Left cardiac atrium (tissue), 4 donors: ENCODE data around the gene PCDHGA1. TPM values are rescaled to one million over a fixed set of nuclear protein-coding genes. Genes with fewer than 3 reads are reported as not detected.
"Not testable (repeated sequence)": the region's sequence is repeated elsewhere in the genome, so short reads cannot be mapped to it uniquely, and the experiment has no call there.

Experiments used
- ATAC-seq, 2 donors: fragments of 200-7000 bp; cut with Tn5 transposase; one replicate each; pipeline ENCODE4 v1.9.1; 2020; ENCODE audit warnings: mild to moderate bottlenecking in 2 of 2, moderate library complexity in 2 of 2
- DNase-seq: peaks from one replicate; pipeline ENCODE4 v3.0.0-alpha.2; 2020
- intact Hi-C, 2 donors: fragments of 100-400 bp; cut with DNase I; formaldehyde crosslinking; loops; one replicate each; pipeline versions ENCODE4 v1.14.1 to v1.15.1; 2022 to 2023
- total RNA-seq, 2 donors: library from RNA; stranded (reverse); fragmentation: NEBNext Ultra II Directional; extraction: Animal tissue kit (Norgen Biotek cat#: 25700); gene quantifications; one replicate each; pipeline ENCODE4 v1.2.1, GENCODE V29; 2021
- donor health status: DM: no; HTN: yes; CAD: no.
- donor health status: DM: no; HTN: yes; CAD: no; lungs with severe emphysema.
- donor health status: DM: yes; HTN: yes; CAD: no.
- donor health status: Dilated cardiomyopathy.

PCDHGA1 gene
- total RNA-seq, 2 donors from 2014 or later: 1.4 to 1.8 TPM

DNA sequence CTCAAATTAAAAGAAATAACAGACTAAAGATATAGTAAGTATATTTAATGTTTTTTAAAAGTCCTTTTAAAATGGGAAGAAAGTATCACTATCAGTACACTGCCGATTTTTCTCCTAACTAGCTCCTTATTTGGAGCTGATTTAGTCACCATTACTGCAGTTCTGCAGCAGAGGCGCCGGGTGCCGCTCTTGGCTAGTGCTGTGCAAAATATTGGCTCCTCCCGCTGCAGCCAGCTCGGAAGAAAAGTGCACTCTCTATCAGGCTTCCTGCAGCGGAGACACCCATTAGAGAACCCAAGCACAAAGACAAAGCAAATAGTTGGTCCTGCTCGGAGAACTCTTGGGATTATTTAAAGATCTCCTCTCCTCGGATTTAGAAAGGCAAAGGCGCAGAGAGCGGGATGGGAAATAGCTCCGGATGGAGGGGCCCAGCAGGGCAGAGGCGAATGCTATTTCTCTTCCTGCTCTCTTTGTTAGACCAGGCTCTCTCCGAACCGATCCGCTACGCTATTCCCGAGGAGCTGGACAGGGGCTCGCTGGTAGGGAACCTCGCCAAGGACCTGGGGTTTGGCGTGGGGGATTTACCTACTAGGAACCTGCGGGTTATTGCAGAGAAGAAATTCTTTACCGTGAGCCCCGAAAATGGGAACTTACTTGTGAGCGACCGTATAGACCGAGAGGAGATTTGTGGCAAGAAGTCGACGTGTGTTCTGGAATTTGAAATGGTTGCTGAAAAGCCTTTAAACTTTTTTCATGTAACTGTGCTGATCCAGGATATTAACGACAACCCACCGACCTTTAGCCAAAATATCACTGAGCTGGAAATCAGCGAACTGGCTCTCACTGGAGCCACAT, 39.9 kb downstream of the PCDHGA1 start, which contains the start of gene PCDHGB3:
Gene PCDHGB3 (plus strand): TSS at position 249 of the 855 bp plus-strand sequence. CDS start 153 bp downstream, at position 402.
- ATAC-seq (peak; percentile 86 to 90), DNase-seq (peak; percentile 49)
- intact Hi-C loops: no loop called here

DNA sequence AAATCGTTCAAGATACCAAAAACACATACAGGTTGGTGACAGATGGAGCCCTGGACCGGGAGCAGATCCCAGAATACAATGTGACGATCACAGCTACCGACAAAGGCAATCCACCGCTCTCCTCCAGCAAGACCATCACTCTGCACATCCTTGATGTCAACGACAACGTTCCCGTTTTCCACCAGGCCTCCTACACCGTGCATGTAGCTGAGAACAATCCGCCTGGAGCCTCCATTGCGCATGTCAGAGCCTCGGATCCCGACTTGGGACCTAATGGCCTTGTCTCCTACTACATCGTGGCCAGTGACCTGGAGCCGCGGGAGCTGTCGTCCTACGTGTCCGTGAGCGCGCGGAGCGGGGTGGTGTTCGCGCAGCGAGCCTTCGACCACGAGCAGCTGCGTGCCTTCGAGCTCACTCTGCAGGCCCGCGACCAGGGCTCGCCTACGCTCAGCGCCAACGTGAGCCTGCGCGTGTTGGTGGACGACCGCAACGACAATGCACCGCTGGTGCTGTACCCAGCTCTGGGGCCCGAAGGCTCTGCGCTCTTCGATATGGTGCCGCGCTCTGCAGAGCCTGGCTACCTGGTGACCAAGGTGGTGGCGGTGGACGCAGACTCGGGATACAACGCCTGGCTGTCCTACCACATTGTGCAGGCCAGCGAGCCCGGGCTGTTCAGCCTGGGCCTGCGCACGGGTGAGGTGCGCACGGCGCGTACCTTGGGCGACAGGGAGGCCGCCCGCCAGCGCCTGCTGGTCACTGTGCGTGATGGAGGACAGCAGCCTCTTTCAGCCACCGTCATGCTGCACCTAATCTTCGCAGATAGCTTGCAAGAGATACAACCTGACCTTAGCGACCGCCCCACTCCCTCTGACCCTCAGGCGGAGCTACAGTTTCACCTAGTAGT, 41.5 kb downstream of the PCDHGA1 start:
- DNase-seq (no peak), ATAC-seq (peak in 1 of 2 donors; percentile 21)
- intact Hi-C loops: no loop called here

DNA sequence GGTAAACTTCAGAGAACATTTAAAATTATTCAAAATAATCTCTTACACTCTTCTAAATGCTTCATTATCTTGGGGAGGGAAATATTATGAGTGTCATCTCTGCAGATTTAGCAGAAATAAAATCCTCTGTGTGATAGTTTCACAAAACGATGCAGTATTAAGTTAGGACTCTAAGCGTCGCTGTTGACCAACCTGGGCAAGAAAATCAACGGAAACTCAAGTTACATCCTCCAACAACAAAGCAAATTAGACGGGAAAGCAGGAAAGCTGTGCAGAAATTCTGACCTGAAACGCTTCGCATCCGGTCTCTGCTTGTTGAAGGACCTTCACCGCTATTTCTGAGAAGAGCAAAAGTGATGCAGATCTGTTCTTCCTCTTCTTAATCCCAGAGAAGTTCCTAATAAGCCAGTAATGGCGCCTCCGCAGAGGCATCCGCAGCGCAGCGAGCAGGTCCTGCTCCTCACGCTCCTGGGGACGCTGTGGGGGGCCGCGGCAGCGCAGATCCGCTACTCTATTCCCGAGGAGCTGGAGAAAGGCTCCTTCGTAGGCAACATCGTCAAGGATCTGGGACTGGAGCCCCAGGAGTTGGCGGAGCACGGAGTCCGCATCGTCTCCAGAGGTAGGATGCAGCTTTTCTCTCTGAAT, 43.5 kb downstream of the PCDHGA1 start, which contains the start of gene PCDHGA6:
Gene PCDHGA6 (plus strand): TSS at position 219 of the 645 bp plus-strand sequence. CDS start 193 bp downstream, at position 412.
- ATAC-seq: no peak
- no peak for DNase-seq
- intact Hi-C loops: no loop called here

DNA sequence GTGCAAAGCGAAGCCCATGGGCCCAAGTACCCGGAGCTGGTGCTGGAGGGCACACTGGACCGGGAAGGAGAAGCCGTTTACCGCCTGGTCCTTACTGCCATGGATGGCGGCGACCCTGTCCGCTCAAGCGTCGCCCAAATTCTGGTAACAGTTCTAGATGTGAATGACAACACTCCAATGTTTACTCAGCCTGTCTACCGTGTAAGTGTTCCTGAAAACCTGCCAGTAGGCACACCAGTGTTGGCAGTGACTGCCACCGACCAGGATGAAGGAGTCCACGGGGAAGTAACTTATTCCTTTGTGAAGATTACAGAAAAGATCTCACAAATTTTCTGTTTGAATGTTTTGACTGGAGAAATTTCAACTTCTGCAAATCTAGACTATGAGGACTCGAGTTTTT, 44.3 kb downstream of the PCDHGA1 start:
- DNase-seq: no peak
- no peak for ATAC-seq
- intact Hi-C loops: no loop called here

DNA sequence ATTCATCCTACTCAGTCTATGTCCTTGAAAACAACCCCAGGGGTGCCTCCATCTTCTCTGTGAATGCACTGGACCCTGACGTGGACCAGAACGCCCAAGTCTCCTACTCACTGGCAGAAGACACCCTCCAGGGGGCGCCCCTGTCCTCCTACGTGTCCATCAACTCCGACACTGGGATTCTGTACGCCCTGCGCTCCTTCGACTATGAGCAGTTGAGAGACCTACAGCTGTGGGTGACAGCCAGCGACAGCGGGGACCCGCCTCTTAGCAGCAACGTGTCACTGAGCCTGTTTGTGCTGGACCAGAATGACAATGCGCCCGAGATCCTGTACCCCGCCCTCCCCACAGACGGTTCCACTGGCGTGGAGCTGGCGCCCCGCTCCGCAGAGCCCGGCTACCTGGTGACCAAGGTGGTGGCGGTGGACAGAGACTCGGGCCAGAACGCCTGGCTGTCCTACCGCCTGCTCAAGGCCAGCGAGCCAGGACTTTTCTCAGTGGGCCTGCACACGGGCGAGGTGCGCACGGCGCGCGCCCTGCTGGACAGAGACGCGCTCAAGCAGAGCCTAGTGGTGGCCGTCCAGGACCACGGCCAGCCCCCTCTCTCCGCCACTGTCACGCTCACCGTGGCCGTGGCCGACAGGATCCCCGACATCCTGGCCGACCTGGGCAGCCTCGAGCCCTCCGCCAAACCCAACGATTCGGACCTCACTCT, 45.3 kb downstream of the PCDHGA1 start:
- intact Hi-C loops, DNase-seq, ATAC-seq: not testable (repeated sequence)

DNA sequence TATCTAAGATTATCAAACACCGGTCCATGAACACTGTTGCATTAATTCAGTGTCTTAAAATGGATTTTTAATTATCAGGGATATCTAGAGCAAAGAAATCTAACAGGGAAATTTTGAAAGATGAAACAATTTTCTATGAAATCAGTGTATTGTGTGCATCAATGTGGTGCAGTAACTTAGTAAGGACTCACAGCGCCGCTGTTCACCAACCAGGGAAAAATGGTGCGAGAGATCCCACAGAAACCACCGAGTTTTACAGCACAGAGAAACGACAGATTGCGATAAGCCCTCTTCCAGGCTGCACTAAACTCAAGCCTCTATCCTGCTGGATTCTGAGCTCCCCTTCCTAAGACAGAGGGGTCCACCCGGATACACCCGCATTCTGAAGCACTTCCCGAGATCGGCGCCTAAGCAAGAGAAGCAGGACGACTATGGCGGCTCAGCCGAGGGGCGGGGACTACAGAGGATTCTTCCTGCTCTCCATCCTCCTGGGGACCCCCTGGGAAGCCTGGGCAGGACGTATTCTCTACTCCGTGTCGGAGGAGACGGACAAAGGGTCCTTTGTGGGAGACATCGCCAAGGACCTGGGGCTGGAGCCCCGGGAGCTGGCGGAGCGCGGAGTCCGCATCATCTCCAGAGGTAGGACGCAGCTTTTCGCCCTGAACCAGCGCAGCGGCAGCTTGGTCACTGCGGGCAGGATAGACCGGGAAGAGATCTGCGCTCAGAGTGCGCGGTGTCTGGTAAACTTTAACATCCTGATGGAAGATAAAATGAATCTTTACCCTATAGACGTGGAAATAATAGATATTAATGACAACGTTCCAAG, 52.4 kb downstream of the PCDHGA1 start, which contains the start of gene PCDHGA7:
Gene PCDHGA7 (plus strand): TSS at position 274 of the 826 bp plus-strand sequence. CDS start 158 bp downstream, at position 432.
- intact Hi-C loops: no loop called here
- ATAC-seq (peak in 1 of 2 donors; percentile 34), DNase-seq (no peak)

DNA sequence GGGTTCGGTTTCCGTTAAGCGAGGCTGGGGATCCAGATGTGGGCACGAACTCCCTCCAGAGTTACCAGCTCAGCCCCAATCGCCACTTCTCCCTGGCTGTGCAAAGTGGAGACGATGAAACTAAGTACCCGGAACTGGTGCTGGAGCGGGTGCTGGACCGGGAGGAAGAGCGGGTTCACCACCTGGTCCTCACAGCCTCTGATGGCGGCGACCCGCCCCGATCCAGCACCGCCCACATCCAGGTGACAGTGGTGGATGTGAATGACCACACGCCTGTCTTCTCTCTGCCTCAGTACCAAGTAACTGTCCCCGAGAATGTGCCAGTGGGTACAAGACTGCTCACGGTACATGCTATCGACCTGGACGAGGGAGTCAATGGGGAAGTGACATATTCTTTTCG, 53.0 kb downstream of the PCDHGA1 start:
- DNase-seq (no peak), ATAC-seq (no peak)
- intact Hi-C loops: no loop called here

DNA sequence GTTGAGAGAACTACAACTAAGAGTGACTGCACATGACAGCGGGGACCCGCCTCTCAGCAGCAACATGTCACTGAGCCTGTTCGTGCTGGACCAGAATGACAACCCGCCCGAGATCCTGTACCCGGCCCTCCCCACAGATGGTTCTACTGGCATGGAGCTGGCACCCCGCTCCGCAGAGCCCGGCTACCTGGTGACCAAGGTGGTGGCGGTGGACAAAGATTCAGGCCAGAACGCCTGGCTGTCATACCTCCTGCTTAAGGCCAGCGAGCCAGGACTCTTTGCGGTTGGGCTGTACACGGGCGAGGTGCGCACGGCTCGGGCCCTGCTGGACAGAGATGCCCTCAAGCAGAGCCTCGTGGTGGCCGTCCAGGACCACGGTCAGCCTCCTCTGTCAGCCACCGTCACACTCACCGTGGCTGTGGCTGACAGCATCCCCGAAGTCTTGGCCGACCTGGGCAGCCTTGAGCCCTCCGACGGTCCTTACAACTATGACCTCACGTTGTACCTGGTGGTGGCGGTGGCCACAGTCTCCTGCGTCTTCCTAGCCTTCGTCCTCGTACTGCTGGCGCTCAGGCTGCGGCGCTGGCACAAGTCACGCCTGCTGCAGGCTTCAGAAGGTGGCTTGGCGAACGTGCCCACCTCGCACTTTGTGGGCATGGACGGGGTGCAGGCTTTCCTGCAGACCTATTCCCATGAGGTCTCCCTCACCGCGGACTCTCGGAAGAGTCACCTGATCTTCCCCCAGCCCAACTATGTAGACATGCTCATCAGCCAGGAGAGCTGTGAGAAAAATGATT, 54.4 kb downstream of the PCDHGA1 start:
- ATAC-seq (no peak), DNase-seq (no peak)
- intact Hi-C loops: no loop called here

DNA sequence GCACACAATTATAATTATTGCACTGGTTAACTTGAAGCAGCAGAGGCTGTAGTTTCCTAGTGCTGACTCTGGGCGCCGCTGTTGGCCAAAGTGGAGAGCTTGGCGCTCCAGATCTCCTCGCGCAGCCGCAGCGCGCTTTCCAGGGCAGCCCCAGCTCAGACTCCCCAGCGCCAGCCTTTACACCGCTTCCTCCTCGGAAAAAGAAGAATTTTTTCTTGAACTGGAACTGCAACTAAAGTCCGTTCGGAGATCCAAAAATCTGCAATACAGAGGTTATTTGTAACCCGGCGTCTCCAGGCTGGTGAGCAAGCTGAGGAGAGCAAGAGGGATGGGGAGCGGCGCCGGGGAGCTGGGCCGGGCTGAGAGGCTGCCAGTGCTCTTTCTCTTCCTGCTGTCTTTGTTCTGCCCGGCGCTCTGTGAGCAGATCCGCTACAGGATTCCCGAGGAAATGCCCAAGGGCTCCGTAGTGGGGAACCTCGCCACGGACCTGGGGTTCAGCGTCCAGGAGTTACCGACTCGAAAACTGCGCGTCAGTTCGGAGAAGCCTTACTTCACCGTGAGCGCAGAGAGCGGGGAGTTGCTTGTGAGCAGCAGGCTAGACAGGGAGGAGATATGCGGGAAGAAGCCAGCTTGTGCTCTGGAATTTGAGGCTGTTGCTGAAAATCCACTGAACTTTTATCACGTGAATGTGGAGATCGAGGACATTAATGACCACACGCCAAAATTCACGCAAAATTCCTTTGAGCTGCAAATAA, 57.4 kb downstream of the PCDHGA1 start, which contains the start of gene PCDHGB4:
Gene PCDHGB4 (plus strand): TSS at position 142 of the 755 bp plus-strand sequence. CDS start 187 bp downstream, at position 329.
- intact Hi-C loops, DNase-seq: not testable (repeated sequence)

DNA sequence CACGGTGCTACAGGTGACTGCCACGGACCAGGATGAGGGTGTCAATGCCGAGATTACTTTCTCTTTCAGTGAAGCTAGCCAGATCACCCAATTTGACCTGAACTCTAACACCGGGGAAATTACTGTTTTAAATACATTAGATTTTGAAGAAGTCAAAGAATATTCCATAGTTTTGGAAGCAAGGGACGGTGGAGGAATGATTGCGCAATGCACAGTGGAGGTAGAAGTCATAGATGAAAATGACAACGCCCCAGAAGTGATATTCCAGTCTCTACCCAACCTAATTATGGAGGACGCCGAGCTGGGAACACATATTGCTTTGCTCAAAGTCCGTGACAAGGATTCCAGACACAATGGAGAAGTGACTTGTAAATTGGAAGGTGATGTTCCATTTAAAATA, 58.3 kb downstream of the PCDHGA1 start:
- intact Hi-C loops: no loop called here
- DNase-seq: no peak
- no peak for ATAC-seq

More for the DNA sequence above, 57.4 kb downstream of the PCDHGA1 start, which contains the start of gene PCDHGB4:
- ATAC-seq: peak; percentile 76 to 85

DNA sequence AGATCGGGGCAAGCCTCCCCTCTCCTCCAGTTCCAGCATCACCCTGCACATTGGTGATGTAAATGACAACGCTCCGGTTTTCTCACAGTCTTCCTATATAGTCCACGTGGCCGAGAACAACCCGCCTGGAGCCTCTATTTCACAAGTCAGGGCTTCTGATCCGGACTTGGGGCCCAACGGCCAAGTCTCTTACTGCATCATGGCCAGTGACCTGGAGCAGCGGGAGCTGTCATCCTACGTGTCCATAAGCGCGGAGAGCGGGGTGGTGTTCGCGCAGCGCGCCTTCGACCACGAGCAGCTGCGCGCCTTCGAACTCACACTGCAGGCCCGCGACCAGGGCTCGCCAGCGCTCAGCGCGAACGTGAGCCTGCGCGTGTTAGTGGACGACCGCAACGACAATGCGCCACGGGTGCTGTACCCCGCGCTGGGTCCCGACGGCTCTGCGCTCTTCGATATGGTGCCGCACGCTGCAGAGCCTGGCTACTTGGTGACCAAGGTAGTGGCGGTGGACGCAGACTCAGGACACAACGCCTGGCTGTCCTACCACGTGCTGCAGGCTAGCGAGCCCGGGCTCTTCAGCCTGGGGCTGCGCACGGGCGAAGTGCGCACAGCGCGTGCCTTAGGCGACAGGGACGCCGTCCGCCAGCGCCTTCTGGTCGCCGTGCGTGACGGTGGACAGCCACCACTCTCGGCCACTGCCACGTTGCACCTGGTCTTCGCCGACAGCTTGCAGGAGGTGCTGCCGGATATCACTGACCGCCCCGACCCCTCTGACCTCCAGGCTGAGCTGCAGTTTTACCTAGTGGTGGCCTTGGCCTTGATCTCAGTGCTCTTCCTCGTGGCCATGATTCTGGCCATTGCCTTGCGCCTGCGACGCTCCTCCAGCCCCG, 59.1 kb downstream of the PCDHGA1 start:
- intact Hi-C loops: no loop called here
- ATAC-seq (no peak), DNase-seq (no peak)

DNA sequence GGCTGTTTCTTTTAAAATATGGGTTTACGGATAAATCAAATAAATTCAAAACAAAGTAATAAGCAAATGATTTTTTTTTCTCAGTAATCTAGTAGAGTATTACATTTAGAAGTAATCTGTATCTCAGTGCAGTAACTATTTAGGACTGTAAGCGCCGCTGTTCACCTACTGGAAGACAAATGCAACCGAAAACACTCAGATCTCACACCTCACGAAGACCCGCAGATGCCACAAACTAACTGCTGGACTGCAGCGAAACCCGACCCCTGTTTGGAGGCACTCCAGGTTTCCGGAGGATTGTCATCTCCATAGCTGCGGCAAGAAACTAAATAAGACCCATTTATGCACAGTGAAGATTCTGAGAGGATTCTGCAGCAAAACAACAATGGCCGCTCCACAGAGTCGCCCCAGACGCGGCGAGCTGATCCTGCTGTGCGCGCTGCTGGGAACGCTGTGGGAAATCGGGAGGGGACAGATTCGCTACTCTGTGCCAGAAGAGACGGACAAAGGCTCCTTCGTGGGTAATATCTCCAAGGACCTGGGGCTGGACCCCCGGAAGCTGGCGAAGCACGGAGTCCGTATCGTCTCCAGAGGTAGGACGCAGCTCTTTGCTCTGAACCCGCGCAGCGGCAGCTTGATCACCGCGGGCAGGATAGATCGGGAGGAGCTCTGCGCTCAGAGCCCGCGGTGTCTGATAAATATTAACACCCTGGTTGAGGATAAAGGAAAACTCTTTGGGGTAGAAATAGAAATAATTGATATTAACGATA, 62.3 kb downstream of the PCDHGA1 start, which contains the start of gene PCDHGA8:
Gene PCDHGA8 (plus strand): TSS at position 205 of the 770 bp plus-strand sequence. CDS start 181 bp downstream, at position 386.
- intact Hi-C loops: no loop called here
- no peak for DNase-seq
- no peak for ATAC-seq

DNA sequence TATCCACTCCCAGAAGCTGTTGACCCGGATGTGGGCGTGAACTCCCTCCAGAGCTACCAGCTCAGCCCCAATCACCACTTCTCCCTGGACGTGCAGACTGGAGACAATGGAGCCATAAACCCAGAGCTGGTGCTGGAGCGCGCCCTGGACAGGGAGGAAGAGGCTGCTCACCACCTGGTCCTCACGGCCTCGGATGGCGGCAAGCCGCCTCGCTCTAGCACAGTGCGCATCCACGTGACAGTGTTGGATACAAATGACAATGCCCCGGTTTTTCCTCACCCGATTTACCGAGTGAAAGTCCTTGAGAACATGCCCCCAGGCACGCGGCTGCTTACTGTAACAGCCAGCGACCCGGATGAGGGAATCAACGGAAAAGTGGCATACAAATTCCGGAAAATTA, 63.0 kb downstream of the PCDHGA1 start:
- DNase-seq (no peak), ATAC-seq (no peak)
- intact Hi-C loops: no loop called here
